Rectal smooth muscle tissue (tissue), 1 donor: ENCODE results near the gene E2F3.

Experiments used
- H3K27ac ChIP-seq: one replicate; pipeline ENCODE4 v1.7.0; 2013; ENCODE audit warnings: low read depth, low read length, inconsistent platforms
- H3K27me3 ChIP-seq: one replicate; pipeline ENCODE4 v1.7.0; 2013; ENCODE audit warnings: low read length; ENCODE audit not compliant: control insufficient read depth, insufficient read depth
- H3K36me3 ChIP-seq: one replicate; pipeline ENCODE4 v1.7.0; 2013; ENCODE audit warnings: low read length; ENCODE audit not compliant: control insufficient read depth, insufficient read depth
- H3K4me1 ChIP-seq: one replicate; pipeline ENCODE4 v1.7.0; 2013; ENCODE audit warnings: low read length; ENCODE audit not compliant: control insufficient read depth, insufficient read depth
- H3K4me3 ChIP-seq: one replicate; pipeline ENCODE4 v1.7.0; 2013; ENCODE audit warnings: low read length
- H3K9ac ChIP-seq: one replicate; pipeline ENCODE4 v1.7.0; 2013; ENCODE audit warnings: low read length

The E2F3 gene

DNA sequence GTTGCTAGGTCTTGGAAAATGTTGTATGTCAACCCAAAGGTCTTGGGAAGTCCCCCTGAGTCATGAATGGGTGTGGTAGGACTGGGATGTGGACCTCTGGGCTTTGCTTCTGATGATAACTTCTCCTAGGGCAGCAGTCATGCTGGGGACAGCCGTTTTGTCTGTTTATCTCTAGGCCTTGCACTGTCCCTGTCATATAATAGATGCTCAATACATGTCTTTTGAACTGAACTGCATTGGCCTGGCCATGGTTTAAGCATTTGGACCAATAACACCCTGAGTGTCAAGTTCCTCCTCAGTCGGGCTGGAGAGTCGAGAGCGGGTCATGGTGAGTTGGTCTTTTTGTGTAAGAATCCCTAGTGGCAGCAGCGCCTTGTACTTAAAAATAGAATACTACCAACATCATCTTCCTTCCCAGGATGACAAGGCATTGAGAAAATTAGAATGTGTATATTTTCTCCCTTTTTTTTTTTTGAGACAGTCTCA lies 43.1 kb downstream of the E2F3 start:
- no peaks in the 10 kb centered on the region for H3K27me3 ChIP-seq
- H3K36me3 ChIP-seq: no peaks in the 10 kb centered on the region
- H3K4me3 ChIP-seq: no peak overlapping the region
- H3K4me1 ChIP-seq: no peaks in the 10 kb centered on the region
- H3K9ac ChIP-seq: no peak overlapping the region
- H3K27ac ChIP-seq: no peak overlapping the region

- Histone ChIP-seq H3K9ac (no peak overlapping the region), H3K36me3 (no peaks in the 10 kb centered on the region), H3K4me3 (no peak overlapping the region), H3K4me1 (no peaks in the 10 kb centered on the region), H3K27ac (no peak overlapping the region), H3K27me3 (no peaks in the 10 kb centered on the region)
Observed at GRCh38 chr6:20447157-20447556, 45.5 kb downstream of the E2F3 start.

DNA sequence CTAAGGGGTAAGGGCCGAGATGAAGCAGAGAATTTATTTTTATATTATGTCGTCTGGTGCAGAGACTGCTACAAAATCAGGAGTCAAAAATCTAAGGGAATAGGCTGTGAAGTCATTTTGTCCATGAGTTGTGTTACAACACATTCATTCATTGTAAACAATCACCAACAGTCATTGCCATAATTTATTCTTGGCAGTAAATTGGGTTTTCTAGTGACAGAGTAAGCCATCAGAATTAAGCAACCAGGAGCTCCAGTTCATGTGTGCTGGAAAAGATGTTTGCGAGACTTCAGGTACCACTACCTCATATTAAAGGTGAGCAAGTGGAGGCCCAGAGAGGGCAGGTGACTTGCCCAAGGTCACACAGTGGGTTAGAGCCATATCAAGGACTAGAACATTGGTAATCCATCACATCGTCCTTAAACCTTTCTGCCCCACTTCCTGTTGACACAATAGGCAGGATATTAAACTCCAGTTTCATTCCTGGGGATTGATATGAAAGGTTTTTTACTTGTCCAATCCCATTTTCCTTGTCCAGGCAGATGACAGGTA lies 46.0 kb downstream of the E2F3 start:
- no peak overlapping the region for H3K4me3 ChIP-seq
- H3K9ac ChIP-seq: no peak overlapping the region
- H3K27ac ChIP-seq: no peak overlapping the region
- H3K27me3 ChIP-seq: no peaks in the 10 kb centered on the region
- H3K4me1 ChIP-seq: no peaks in the 10 kb centered on the region
- H3K36me3 ChIP-seq: no peaks in the 10 kb centered on the region

- no peaks in the 10 kb centered on the region for H3K4me1 ChIP-seq
- no peaks in the 10 kb centered on the region for H3K36me3 ChIP-seq
- no peak overlapping the region for H3K4me3 ChIP-seq
- H3K27me3 ChIP-seq: no peaks in the 10 kb centered on the region
- H3K9ac ChIP-seq: no peak overlapping the region
- H3K27ac ChIP-seq: no peak overlapping the region
Observed at GRCh38 chr6:20448828-20449227, 47.1 kb downstream of the E2F3 start.

DNA sequence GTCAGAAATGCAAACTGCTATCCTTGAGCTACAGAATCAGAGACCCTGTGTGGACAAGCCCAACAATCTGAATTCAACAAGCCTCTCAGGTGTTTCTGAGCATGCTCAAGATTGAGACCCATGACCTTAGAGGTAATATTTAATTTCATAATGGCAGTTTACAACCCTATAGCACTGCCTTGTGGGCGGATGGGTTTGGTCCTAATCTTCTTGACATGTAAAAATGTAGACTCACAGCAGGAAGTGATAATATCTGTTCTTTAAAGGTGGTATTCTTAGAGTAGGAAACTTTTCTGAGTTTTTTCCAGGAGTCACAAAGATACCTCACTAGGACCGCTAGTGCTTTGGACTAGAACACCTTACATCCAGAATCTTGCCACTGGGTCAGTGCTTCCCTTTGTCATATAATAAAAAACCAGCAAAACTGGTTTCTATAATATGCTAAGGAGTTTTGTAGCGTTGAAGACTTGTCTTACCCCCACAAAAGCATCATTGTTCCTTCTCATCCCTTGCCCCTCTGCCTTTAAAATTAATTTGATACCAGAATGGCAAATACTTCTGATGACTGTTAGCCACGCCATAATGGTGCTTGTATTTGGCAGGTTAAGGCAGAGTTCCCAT lies 52.6 kb downstream of the E2F3 start:
- Histone ChIP-seq H3K4me3 (no peak overlapping the region), H3K4me1 (no peaks in the 10 kb centered on the region), H3K9ac (no peak overlapping the region), H3K36me3 (no peaks in the 10 kb centered on the region), H3K27ac (no peak overlapping the region), H3K27me3 (no peaks in the 10 kb centered on the region)

DNA sequence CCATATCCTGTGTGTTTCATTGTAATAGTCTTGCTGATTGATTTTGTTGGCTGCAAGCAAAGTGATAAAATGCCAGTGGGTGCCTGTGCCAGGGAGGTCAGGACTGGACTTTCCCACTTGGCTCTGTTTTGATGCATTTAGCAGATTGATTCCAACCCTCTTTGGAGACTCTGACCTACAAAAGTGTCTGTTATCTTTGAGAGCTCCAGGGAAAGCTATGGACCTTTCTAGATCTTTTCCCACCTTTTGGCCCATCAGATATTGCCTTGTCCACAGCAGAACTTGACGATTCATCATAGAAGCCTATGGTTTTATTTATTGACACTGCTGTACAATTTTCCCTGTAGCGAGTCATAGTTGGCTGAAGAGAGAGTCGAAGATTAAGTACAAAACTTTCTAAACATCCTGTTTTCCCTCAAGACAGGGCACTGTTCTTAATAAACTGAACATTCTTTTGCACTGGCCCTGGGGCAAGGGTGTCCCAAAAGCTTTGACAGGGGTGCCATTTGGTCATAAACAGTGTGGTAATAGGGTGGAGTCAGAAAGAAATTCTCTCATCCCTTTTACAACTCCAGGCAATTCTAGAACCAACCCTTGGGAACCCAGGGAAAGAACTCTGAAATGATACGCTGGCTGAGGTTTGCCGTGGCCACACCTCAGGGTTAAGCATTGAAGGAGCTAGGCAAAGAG lies 53.7 kb downstream of the E2F3 start:
- no peak overlapping the region for H3K27ac ChIP-seq
- no peak overlapping the region for H3K9ac ChIP-seq
- H3K4me3 ChIP-seq: no peak overlapping the region
- H3K27me3 ChIP-seq: no peaks in the 10 kb centered on the region
- no peaks in the 10 kb centered on the region for H3K36me3 ChIP-seq
- H3K4me1 ChIP-seq: no peaks in the 10 kb centered on the region

GRCh38 chr6:20458027-20458894 lies 56.6 kb downstream of the E2F3 start:
- H3K36me3 ChIP-seq: no peaks in the 10 kb centered on the region
- H3K27ac ChIP-seq: no peak overlapping the region
- no peaks in the 10 kb centered on the region for H3K27me3 ChIP-seq
- no peaks in the 10 kb centered on the region for H3K4me1 ChIP-seq
- H3K4me3 ChIP-seq: no peak overlapping the region
- H3K9ac ChIP-seq: no peak overlapping the region

- H3K36me3 ChIP-seq: no peaks in the 10 kb centered on the region
- no peak overlapping the region for H3K4me3 ChIP-seq
- H3K9ac ChIP-seq: no peak overlapping the region
- no peaks in the 10 kb centered on the region for H3K27me3 ChIP-seq
- H3K4me1 ChIP-seq: no peaks in the 10 kb centered on the region
- H3K27ac ChIP-seq: no peak overlapping the region
Observed at GRCh38 chr6:20459682-20460081, 58.0 kb downstream of the E2F3 start.

- Histone ChIP-seq H3K4me3 (no peak overlapping the region), H3K27me3 (no peaks in the 10 kb centered on the region), H3K36me3 (no peaks in the 10 kb centered on the region), H3K4me1 (no peaks in the 10 kb centered on the region), H3K27ac (no peak overlapping the region), H3K9ac (no peak overlapping the region)
Observed at GRCh38 chr6:20461576-20461975, 59.9 kb downstream of the E2F3 start.

DNA sequence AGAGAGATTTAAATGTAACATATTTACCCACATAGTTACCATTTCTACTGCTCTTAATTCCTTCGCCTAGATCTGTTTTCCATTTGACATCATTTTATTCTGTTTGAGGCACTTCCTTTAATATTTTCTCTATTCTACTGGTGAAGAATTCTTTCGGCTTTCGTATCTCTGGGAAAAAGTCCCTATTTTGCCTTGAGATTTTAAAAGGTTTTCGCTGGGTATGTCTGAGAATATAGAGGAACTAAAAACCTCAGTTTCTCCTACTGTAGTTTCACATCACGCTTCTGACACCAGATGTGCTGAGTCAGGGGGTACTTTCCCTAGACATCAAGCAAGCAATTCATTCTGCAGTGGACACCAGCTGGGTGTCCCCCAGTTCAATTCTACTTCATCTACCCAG lies 61.7 kb downstream of the E2F3 start:
- no peaks in the 10 kb centered on the region for H3K36me3 ChIP-seq
- no peak overlapping the region for H3K27ac ChIP-seq
- no peak overlapping the region for H3K9ac ChIP-seq
- no peak overlapping the region for H3K4me3 ChIP-seq
- H3K4me1 ChIP-seq: no peaks in the 10 kb centered on the region
- H3K27me3 ChIP-seq: no peaks in the 10 kb centered on the region

DNA sequence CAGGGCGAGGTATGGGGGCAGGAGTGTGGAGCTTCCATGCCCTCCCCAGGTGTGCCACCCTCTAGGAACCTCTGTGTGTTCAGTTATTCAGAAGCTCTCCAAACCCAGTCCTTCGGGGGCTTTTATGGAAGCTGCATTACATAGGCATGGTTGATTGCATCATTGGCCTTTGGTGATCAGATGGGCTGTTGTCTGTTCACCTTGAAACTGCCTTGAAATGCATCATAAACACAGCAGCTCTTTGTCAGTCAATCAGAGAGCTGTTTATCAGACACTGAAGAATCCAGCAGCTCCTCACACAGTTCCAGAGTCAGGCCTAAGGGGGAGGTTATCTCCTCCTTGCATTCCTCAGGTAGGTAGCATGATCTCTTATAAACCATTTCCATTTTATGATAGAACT lies 62.4 kb downstream of the E2F3 start:
- Histone ChIP-seq H3K4me1 (no peaks in the 10 kb centered on the region), H3K9ac (no peak overlapping the region)

DNA sequence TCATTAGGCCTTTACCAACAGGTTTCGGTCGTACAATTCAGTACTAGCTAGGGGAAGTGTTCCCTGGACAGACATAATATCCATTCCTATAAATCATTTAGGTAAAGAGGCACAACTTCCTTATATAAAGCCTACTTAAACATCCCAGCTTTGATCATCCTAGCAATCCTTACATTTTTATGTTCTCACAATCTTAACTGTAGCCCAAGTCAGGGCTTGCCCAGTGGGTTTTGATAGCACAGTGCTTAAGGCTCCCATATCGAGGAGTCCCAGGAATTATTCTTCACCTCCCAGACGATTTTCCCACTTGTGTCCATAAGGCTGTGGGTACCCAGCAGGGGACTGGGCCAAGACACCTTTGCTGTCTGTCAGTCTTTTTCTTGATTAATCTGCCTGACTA lies 63.2 kb downstream of the E2F3 start:
- H3K9ac ChIP-seq: no peak overlapping the region
- no peaks in the 10 kb centered on the region for H3K4me1 ChIP-seq
- H3K4me3 ChIP-seq: no peak overlapping the region

More for the DNA sequence above, 62.4 kb downstream of the E2F3 start:
- H3K27ac ChIP-seq: no peak overlapping the region
- H3K36me3 ChIP-seq: no peaks in the 10 kb centered on the region
- H3K27me3 ChIP-seq: no peaks in the 10 kb centered on the region
- H3K4me3 ChIP-seq: no peak overlapping the region

More for the DNA sequence above, 63.2 kb downstream of the E2F3 start:
- Histone ChIP-seq H3K27ac (no peak overlapping the region), H3K27me3 (no peaks in the 10 kb centered on the region), H3K36me3 (no peaks in the 10 kb centered on the region)
